ENCODE data around the gene FAM186B.

The FAM186B gene

DNA sequence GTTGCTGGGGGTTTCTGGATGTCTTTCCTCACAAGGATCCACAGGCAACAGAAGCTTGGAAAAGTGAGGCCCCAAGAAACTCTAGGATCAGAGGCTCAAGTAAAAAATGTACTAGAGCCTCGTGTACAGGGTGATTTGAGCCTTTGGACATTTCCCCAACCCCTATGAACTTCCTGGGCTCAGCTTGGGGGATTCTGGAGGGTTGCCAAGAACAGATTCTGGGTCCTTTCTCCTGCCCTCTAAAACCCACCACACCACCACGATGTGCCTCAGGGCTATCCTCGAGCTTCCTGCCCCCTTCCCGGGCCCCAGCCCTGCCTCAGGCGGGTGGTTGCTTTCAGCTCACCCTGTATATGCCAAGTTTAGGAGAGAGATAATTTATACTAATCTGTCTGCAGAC, 583 bp downstream of the FAM186B start:
- no peak for DNase-seq

DNA sequence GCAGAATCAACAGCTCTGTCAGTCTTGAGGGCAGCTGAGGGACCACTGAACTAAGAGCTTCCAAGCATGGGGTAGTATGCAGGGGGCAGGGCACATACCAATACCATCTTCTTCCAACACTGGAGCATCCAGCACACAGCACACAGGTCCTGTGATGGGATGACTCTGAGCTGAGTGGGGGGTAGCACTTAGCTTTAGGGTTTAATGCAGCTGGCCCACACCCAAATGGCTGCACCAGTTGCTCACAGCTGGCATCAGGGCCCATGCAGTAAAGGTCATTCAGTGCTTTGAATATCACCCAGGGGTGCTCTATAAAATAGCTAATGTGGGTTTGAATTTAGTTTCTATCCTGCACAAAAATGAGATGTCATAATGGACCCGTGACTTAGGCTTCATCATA, 1.7 kb downstream of the FAM186B start:
- no peak for DNase-seq

DNA sequence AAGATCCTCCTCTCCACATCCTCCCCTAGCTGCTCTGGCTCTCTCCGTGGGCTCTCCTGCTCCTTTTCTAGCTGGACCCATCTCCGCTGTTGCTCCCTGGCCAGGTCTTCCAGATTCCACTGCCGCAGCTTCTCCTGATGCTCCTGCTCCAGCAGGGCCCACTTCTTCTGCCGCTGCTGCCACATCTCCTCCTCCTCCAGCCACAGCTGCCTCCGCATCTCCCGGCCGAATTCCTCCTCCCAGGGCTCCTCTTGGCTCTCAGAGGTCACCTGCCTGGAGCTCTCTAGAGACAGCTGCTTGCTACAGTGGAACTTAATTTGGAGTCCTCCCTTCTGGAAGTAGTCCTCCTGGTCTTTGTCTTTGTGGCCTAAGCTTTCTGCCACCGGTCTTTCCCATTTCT, 5.5 kb downstream of the FAM186B start:
- no peak for DNase-seq

- DNase-seq, result no peak
Observed at GRCh38 chr12:49598527-49598926, 6.9 kb downstream of the FAM186B start.

DNA sequence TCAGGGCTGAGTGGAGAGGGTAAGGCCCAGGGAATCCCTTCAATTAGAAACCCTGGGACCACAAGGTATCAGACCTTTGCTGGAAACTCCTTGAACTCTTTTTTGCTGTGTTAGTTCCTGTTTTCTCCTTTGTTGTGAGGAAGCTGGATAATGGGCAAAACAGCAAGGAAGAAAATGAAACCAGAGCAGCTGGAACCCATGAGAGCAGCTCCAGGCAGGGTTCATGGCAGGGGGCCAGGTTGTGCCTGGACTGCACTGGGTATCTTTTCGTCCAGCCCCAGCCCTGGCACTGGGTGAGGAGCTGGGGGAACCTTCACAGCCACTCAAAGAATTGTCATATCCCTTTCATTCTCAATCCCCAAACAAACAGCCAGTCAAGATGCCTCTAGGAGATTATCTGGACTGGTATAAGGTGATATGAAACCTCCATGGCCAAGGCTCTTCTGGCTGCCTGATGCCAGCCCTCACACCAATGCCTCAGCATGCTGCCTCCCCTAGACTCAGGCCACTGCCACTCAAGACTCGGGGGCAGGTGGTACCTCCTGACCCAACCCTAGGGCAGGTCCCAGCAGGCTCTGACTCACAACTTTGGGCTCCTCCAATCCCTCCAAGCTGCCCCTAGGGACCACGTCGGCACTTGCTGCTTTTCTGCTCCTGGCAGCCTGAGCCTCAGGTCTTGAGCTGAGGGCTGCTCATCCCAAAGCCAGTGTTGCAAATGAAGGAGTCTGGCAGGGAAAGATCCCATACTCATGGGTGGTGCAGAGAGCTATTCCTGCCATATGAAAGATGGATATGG, 16.5 kb downstream of the FAM186B start:
- no peak for DNase-seq

GRCh38 chr12:49588281-49588680, 17.2 kb downstream of the FAM186B start:
- no peak for DNase-seq

GRCh38 chr12:49587174-49587908, 18.1 kb downstream of the FAM186B start:
- DNase-seq, result no peak

- no peak for DNase-seq
Observed at GRCh38 chr12:49585477-49586459, 19.7 kb downstream of the FAM186B start.

- DNase-seq, result no peak
Observed at GRCh38 chr12:49584591-49584990, 20.8 kb downstream of the FAM186B start.

DNA sequence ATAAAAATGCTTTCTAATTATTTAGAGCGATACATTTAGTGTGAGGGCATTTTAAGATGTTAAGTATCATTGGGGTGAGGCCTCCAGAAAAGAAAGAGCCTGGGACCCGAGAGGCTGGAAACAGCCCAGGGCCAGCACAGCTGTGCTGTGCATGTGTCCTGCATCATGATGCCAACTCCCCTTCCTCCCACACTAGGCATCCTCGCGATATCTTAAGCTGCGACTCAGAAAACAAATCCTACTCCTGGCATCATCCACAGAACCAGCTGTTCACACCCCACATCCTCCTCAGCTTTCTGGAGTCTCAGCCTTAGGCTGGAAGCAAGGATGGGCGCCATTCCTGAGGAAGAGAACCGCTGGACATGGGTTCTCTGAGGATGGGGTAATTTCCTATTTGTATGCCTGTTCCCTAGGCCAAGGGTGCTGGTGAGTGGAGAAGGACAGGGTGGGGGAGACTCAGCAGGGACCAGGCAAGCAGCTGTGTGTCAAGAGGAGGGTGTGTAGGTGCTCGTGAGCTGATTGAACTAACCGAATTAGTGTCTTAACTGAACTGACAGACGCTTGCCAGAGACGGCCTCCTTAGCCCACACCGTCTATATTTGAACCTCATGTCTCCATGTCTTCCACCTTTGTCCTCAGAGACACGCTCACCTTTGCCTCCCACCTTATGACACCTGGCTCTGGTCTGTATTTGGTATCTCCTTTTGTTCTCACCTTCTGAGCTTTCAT, 21.9 kb downstream of the FAM186B start:
- no peak for DNase-seq

DNA sequence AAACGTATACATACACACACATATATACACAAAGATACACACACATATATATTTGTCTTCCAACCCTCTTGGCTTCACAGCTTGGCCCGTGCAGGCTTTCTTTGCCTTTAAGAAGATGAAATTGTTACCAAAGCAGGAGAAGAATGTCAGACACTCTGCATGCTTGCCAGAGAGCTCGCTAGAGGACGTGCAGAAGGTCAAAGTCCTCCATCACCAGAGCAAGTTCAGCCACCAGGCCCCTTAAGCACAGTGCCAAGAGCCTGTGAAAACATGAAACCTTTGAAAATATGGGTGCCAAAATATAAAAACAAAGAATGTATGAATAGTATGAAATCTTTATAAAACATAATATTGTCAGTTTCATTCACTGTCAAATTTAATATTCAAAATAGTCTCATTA, 22.6 kb downstream of the FAM186B start:
- no peak for DNase-seq

DNA sequence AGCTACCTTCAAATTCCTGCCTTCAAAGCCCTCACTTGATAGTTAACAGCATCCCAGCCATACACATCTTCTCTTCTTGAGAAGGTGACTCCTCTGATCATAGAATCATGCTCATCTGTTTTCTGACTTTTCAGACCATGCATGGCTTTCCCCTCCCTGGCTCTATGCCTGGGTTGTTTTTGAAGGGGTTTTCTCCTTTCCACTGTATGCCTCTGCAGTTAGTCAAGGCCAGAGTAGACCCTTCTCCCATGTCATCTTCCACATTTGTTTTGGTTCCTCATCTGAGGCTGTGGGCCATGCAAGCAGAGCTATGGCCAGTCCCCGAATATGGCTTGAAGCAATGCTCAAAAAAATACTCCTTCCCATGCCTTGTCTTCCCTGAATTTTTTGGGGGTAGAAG, 23.2 kb downstream of the FAM186B start:
- no peak for DNase-seq

DNA sequence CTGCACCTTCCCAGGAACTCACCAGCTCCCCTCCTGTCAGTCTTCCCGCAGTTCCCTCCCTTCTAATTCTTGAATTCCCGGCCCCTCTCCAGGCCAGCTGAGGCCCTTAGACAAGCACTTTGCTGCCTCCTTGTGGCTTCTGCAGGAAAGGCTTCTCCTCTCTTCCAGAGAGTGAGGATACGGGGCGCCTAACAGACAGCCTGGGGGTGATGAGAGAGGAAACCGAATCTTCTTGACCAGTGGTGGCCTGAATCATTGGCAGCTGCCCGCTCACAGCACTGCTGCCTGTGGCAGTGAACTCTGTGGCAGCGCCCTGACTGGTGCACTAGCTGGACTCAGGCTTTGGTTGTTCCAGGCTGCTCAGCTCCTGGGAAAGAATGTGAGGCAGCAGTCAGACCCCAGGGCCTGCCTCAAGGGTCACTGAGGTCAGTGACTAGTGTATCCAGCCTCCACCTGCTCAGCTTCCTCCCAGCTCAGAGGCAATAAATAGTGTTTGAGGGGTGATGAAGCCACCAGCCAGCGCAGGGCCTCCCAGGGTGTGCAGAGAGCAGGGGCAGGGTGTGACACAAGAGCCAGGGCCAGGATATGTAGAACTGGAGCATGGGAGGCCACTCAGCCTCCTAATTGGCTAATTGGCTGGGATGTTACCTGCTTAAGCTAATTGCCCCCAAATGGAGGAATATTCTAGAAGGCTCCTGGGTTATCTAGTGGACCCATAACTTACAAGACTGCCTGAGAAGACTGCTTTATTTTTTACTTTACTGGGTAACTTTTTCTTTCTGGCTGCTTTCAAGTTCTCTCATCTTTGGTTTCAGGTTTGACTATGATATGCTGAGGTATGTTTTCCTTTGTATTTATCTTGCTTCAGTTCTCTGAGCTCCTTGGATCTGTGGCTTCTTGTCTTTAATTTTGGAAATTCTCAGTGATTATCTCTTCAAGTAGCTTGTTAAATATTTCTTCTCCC, 24.6 kb downstream of the FAM186B start:
- no peak for DNase-seq

DNA sequence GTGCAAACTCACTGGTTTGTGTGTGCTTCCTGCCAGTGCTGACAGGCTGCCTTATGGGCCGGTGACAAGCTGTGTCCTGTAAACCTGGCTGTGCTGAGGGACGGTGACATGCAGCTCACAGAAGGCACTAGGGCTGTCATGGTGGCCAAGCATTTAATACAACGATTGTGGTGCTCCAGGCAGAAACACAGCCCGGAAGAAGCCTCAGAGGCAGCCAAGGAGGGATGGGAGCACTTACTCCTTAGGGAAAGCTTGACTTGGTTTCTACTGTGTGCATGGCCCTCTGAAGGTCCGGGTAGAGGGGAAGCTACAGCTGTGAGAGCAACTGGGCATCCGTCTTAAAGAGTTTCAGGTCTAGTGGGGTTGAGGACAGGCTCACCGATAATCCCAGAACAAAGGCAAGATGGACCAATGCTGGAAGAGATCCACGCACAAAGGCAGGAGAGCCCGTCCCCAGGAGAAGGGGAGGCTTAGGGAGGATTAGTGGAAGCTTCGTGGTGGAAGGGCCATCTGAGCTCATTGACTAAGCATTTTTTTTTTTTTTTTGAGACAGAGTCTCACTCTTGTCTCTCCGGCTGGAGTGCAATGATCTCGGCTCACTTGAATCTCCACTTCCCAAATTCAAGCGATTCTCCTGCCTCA, 26.8 kb downstream of the FAM186B start:
- DNase-seq, result no peak

GRCh38 chr12:49577589-49578315, 27.7 kb downstream of the FAM186B start:
- DNase-seq, result no peak

- no peak for DNase-seq
Observed at GRCh38 chr12:49568442-49569162, 36.8 kb downstream of the FAM186B start.

DNA sequence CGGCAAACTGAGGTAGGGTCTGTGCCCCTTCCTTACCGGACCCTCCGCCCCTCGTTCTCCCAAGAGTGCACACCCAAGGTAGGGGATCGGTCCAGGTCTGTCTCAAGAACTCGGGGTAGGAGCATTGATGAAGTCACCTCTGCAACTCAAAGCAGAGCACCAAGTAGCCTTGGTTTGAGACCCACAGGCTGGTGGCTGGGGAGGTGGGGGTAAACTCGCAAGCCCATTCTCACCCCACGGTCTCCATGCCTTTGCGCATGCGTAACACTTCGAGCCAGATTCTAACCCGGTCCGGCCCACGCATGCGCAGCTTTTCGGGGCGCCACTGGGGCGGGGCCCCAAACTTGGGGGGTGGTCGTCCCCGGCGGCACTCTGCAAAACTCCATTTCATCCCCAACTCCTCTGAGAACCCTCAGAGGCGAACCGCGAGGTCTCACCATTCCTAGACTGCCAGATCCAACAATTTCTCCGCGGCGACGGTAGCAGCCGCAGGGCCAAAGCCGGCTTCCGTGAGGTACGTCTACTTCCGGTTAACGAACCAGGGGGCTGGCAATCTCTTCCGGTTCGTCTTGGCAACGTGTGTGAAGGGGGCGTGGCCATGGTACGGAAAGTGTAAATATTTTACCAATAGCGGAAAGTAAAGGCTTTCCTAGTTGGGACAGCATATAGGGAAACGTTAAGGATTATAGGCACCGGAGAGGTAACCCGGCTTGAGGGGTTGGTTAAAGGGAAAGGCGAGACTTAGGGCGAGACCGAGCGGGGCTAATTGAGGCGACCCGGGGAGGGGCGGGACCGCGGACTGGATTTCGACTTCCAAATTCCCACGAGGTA, 37.6 kb downstream of the FAM186B start, which contains the start of gene MCRS1:
Gene MCRS1 (minus strand): TSS at position 532 of the 831 bp plus-strand sequence. CDS start 1,411 bp downstream, outside the sequence.
- peak; percentile 57 for DNase-seq

DNA sequence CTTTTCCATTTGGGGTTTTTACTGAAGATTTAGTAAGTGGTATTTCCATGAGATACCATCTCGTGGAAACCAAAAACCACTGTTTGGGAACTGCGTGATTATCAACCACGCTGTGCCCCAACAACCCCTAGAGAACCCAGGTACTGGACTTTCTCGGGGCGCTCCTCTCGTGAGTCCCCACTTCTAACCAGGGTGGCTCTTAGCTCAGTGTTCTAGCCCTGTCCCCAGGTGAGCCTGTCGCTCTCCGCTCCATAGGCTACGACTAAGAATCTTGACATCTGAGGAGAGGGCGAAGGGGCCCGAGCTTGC, 38.2 kb downstream of the FAM186B start:
- DNase-seq, result no peak

Measured in GOT3 (cell line).